Liver (tissue), 9 donors: ENCODE results near the gene LMF1. TPM values are rescaled to one million over a fixed set of nuclear protein-coding genes. Genes with fewer than 3 reads are reported as not detected.

ENCODE experiments used
- DNase-seq: peaks from one replicate; pipeline ENCODE4 v3.0.0-alpha.2; 2017; ENCODE audit warnings: low spot score
- H3K27ac ChIP-seq, 2 donors: one replicate each; pipeline ENCODE4 v1.7.0; 2013; ENCODE audit warnings: inconsistent platforms in 2 of 2, low read length in 2 of 2, control low read depth in 1 of 2, low read depth in 1 of 2, mild to moderate bottlenecking in 1 of 2
- H3K27me3 ChIP-seq, 4 donors: one replicate each; pipeline versions ENCODE4 v1.6.1 to v1.7.0; 2013; ENCODE audit warnings: low read length in 3 of 4, inconsistent platforms in 1 of 4, mild to moderate bottlenecking in 1 of 4, moderate library complexity in 1 of 4; ENCODE audit not compliant: control insufficient read depth in 4 of 4, insufficient read depth in 4 of 4
- H3K36me3 ChIP-seq, 4 donors: one replicate each; pipeline versions ENCODE4 v1.6.1 to v1.7.0; 2013; ENCODE audit warnings: low read length in 3 of 4, mild to moderate bottlenecking in 3 of 4, low read depth in 1 of 4, moderate library complexity in 1 of 4; ENCODE audit not compliant: control insufficient read depth in 4 of 4, insufficient read depth in 3 of 4
- H3K4me1 ChIP-seq, 4 donors: one replicate each; pipeline versions ENCODE4 v1.6.1 to v1.7.0; 2013; ENCODE audit warnings: low read length in 3 of 4, mild to moderate bottlenecking in 3 of 4, moderate library complexity in 1 of 4; ENCODE audit not compliant: control insufficient read depth in 4 of 4, insufficient read depth in 4 of 4
- H3K4me3 ChIP-seq, 3 donors: one replicate each; pipeline versions ENCODE4 v1.6.1 to v1.7.0; 2013; ENCODE audit warnings: low read length in 3 of 3, control low read depth in 1 of 3, low read depth in 1 of 3, mild to moderate bottlenecking in 1 of 3
- H3K9ac ChIP-seq, 2 donors: one replicate each; pipeline ENCODE4 v1.7.0; 2013; ENCODE audit warnings: low read length in 2 of 2, mild to moderate bottlenecking in 2 of 2, moderate library complexity in 2 of 2, control low read depth in 1 of 2, low read depth in 1 of 2
- H3K9me3 ChIP-seq, 4 donors: one replicate each; pipeline versions ENCODE4 v1.6.1 to v1.7.0; 2013; ENCODE audit warnings: low read length in 3 of 4; ENCODE audit not compliant: control insufficient read depth in 4 of 4
- ATF3 ChIP-seq: IDR thresholded peaks from 2 replicates; pipeline ENCODE4 v1.6.1; 2016; ENCODE audit warnings: antibody characterized with exemption
- CTCF ChIP-seq: fragments of 150-350 bp; IDR thresholded peaks from 2 replicates; pipeline ENCODE4 v1.5.1; 2017; ENCODE audit warnings: improper control_type of control experiment, low read depth, low read length; ENCODE audit not compliant: missing input control
- EGR1 ChIP-seq, 2 donors: IDR thresholded peaks; 2 replicates each; pipeline ENCODE4 v1.6.1; 2016 to 2018; ENCODE audit warnings: antibody characterized with exemption in 2 of 2, low read depth in 2 of 2
- FOXA1 ChIP-seq: IDR thresholded peaks from 2 replicates; pipeline ENCODE4 v1.6.1; 2016; ENCODE audit warnings: antibody characterized with exemption
- FOXA2 ChIP-seq: IDR thresholded peaks from 2 replicates; pipeline ENCODE4 v1.6.1; 2016; ENCODE audit warnings: antibody characterized with exemption
- GABPA ChIP-seq, 2 donors: IDR thresholded peaks in 1 of 2; conservative IDR thresholded peaks in 1 of 2; 2 replicates each; pipeline ENCODE4 v1.6.1; 2016; ENCODE audit warnings: antibody characterized with exemption in 2 of 2, mild to moderate bottlenecking in 1 of 2, moderate library complexity in 1 of 2
- HNF4A ChIP-seq, 2 donors: conservative IDR thresholded peaks; 2 replicates each; pipeline ENCODE4 v1.6.1; 2016; ENCODE audit warnings: antibody characterized with exemption in 2 of 2, mild to moderate bottlenecking in 2 of 2
- HNF4G ChIP-seq: IDR thresholded peaks from 2 replicates; pipeline ENCODE4 v1.6.1; 2016; ENCODE audit warnings: antibody characterized with exemption
- JUND ChIP-seq, 2 donors: IDR thresholded peaks; 2 replicates each; pipeline ENCODE4 v1.6.1; 2016; ENCODE audit warnings: antibody characterized with exemption in 2 of 2
- MAX ChIP-seq: IDR thresholded peaks from 2 replicates; pipeline ENCODE4 v1.6.1; 2016; ENCODE audit warnings: antibody characterized with exemption
- NR2F2 ChIP-seq: IDR thresholded peaks from 2 replicates; pipeline ENCODE4 v1.6.1; 2016; ENCODE audit warnings: antibody characterized with exemption
- RAD21 ChIP-seq, 2 donors: IDR thresholded peaks; 2 replicates each; pipeline ENCODE4 v1.6.1; 2016; ENCODE audit warnings: antibody characterized with exemption in 2 of 2, mild to moderate bottlenecking in 2 of 2
- REST ChIP-seq: IDR thresholded peaks from 2 replicates; pipeline ENCODE4 v1.6.1; 2016; ENCODE audit warnings: antibody characterized with exemption, mild to moderate bottlenecking
- RXRA ChIP-seq, 2 donors: IDR thresholded peaks; 2 replicates each; pipeline ENCODE4 v1.6.1; 2017 to 2018; ENCODE audit warnings: antibody characterized with exemption in 2 of 2, mild to moderate bottlenecking in 1 of 2
- SP1 ChIP-seq: IDR thresholded peaks from 2 replicates; pipeline ENCODE4 v1.6.1; 2018; ENCODE audit warnings: antibody characterized with exemption, mild to moderate bottlenecking
- TAF1 ChIP-seq: conservative IDR thresholded peaks from 2 replicates; pipeline ENCODE4 v1.6.1; 2016; ENCODE audit warnings: antibody characterized with exemption, mild to moderate bottlenecking
- YY1 ChIP-seq: IDR thresholded peaks from 2 replicates; pipeline ENCODE4 v1.6.1; 2016; ENCODE audit warnings: antibody characterized with exemption, mild to moderate bottlenecking
- ZBTB33 ChIP-seq: IDR thresholded peaks from 2 replicates; pipeline ENCODE4 v1.6.1; 2016; ENCODE audit warnings: antibody characterized with exemption
- WGBS: extraction: QIAGEN DNeasy Blood & Tissue Kit; methylation state at CpG from one replicate; pipeline ENCODE4 v1.1.7; 2013; 5-methylcytosine and 5-hydroxymethylcytosine counted together
- polyA plus RNA-seq, 2 donors: library from polyadenylated mRNA; stranded (reverse) in 1 of 2; unstranded in 1 of 2; fragments of 200-250 nt in 1 of 2; fragments of >200 nt in 1 of 2; fragmentation: Nextera tagmentation in 1 of 2; extraction: Ambion mirVana in 1 of 2; gene quantifications; one replicate each; pipeline versions ENCODE4 v1.2.1 to v1.2.3, GENCODE V29; 2013 to 2015
- total RNA-seq, 2 donors: library from RNA; depleted of rRNA; stranded (reverse); fragments of >200 nt; gene quantifications; one replicate each; pipeline ENCODE4 v1.2.3, GENCODE V29; 2014
- donor health status: healthy.
- donor health status: healthy.
- donor health status: healthy.
- donor health status: healthy.
- donor health status: healthy.

Gene LMF1
- total and polyA plus RNA-seq, 4 donors: 8.8 to 24.3 (median 12.6) TPM

GRCh38 chr16:912322-912683 lies 58.5 kb downstream of the LMF1 start:
- H3K27me3 ChIP-seq: no peaks in the 10 kb centered on the region
- no peak for DNase-seq
- H3K27ac ChIP-seq: no peak overlapping the region
- WGBS: 96% methylated on average over 19 of the region's 19 CpGs
- TF ChIP-seq HNF4A (conservative IDR thresholded peaks at IDR 0.05) (no peak), EGR1 (IDR thresholded peaks at IDR 0.05; ENCODE audit: low read depth in 2 of 2) (no peak), JUND (IDR thresholded peaks at IDR 0.05) (no peak), RAD21 (IDR thresholded peaks at IDR 0.05) (no peak), RXRA (IDR thresholded peaks at IDR 0.05) (no peak), NR2F2 (no peak), MAX (no peak), FOXA2 (no peak), TAF1 (no peak), FOXA1 (no peak), CTCF (no peak), YY1 (no peak), SP1 (no peak), ZBTB33 (no peak), REST (no peak), HNF4G (no peak), GABPA (IDR thresholded peaks at IDR 0.05 in 1 of 2, conservative IDR thresholded peaks at IDR 0.05 in 1 of 2) (no peak), ATF3 (no peak)
- H3K4me1 ChIP-seq: no peaks in the 10 kb centered on the region
- no peaks in the 10 kb centered on the region for H3K9me3 ChIP-seq
- H3K4me3 ChIP-seq: no peak overlapping the region
- H3K36me3 ChIP-seq: peaks cover 0 to 19% (median 4%) of the 10 kb centered on the region in 4 donors
- H3K9ac ChIP-seq: no peak overlapping the region
